Measurements from ENCODE around the gene SHROOM3.

DNA sequence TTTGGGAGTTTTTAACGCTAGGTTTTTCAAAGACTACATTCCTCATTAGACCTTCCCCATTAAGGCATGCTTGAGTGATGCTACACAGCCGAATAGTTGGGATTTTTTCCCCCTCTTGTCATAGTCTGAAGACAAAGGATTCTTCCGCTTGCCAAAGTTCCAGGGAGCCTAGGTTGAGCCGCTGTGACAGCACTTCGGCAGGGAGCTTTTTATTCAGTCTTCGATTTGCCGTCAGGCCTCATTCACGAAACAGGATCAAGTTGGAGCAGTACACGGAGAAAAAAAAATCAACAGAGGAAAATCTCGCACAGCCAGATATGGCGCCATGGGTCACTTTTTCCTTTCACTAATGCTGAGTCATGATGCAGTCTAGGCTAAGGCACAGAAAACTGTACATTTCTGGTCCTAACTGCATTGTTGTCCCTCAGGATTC lies 24.3 kb downstream of the SHROOM3 start:
- no peak for TF ChIP-seq POLR2A (IDR thresholded peaks at IDR 0.05)
- no peak for TF ChIP-seq POLR2AphosphoS5 (IDR thresholded peaks at IDR 0.05)
